Measurements from ENCODE around the gene HRK.

Gene HRK

GRCh38 chr12:116916714-116917114, 35.5 kb upstream of the HRK start:
- WGBS, 2 donors (ENCODE audit: extremely low coverage in 2 of 2, insufficient read length in 2 of 2, insufficient replicate concordance in 1 of 2) = no CpG with 5 or more reads among the region's 5 CpGs
- Histone ChIP-seq H2BK120ac (ENCODE audit: low read depth, low read length) (no peak overlapping the region), H2BK5ac (ENCODE audit: low read length) (no peak overlapping the region), H3K14ac (ENCODE audit: low read length) (no peak overlapping the region), H3K23ac (ENCODE audit: low read depth, low read length, poor library complexity) (peak overlapping the region; percentile 51), H2BK15ac (ENCODE audit: low read length) (no peak overlapping the region), H3K9ac (ENCODE audit: low read depth, low read length, poor library complexity) (no peak overlapping the region), H3K27ac (replicated peaks; ENCODE audit: low read length) (no peak overlapping the region), H3K4me1 (ENCODE audit: control insufficient read depth in 2 of 2, insufficient read depth in 1 of 2, low read depth in 1 of 2, low read length in 2 of 2) (peaks cover 3% of the 10 kb centered on the region in 2 donors), H2AFZ (ENCODE audit: low read length) (no peak overlapping the region), H2AK5ac (ENCODE audit: low read depth, low read length) (no peak overlapping the region), H3K4ac (ENCODE audit: low read length) (no peak overlapping the region), H3K4me3 (ENCODE audit: low read length in 2 of 2) (no peak overlapping the region), H3K36me3 (replicated peaks in 1 of 2; ENCODE audit: control insufficient read depth in 2 of 2, insufficient read depth in 2 of 2, low read length in 2 of 2) (peaks cover 4 to 40% of the 10 kb centered on the region in 2 donors), H3K9me3 (replicated peaks in 1 of 2; ENCODE audit: control insufficient read depth in 2 of 2, insufficient read depth in 1 of 2, low read depth in 1 of 2, low read length in 2 of 2) (no peaks in the 10 kb centered on the region), H3K27me3 (ENCODE audit: control insufficient read depth in 3 of 3, insufficient read depth in 3 of 3, low read depth in 1 of 3, low read length in 3 of 3) (no peaks in the 10 kb centered on the region), H3K18ac (ENCODE audit: low read length) (no peak overlapping the region), H4K91ac (ENCODE audit: low read depth, low read length, poor library complexity) (no peak overlapping the region), H2BK12ac (ENCODE audit: low read length) (no peak overlapping the region), H3K4me2 (ENCODE audit: insufficient read depth, low read length, poor library complexity, severe bottlenecking) (no peak overlapping the region), H3K79me1 (ENCODE audit: low read depth, low read length) (peaks cover 5% of the 10 kb centered on the region), H4K8ac (ENCODE audit: low read depth, low read length) (no peak overlapping the region)
- no peak for DNase-seq (ENCODE audit: low spot score)

- H3K79me1 ChIP-seq (ENCODE audit: low read depth, low read length) = peaks cover 5% of the 10 kb centered on the region
- no peak overlapping the region for H2BK120ac ChIP-seq (ENCODE audit: low read depth, low read length)
- H3K4me2 ChIP-seq (ENCODE audit: insufficient read depth, low read length, poor library complexity, severe bottlenecking) = no peak overlapping the region
- H2AFZ ChIP-seq (ENCODE audit: low read length) = no peak overlapping the region
- H4K8ac ChIP-seq (ENCODE audit: low read depth, low read length) = no peak overlapping the region
- no peak overlapping the region for H3K18ac ChIP-seq (ENCODE audit: low read length)
- no peak overlapping the region for H3K14ac ChIP-seq (ENCODE audit: low read length)
- H3K4me3 ChIP-seq (ENCODE audit: low read length in 2 of 2) = no peak overlapping the region
- H2BK15ac ChIP-seq (ENCODE audit: low read length) = no peak overlapping the region
- no peak overlapping the region for H3K23ac ChIP-seq (ENCODE audit: low read depth, low read length, poor library complexity)
- no peaks in the 10 kb centered on the region for H3K27me3 ChIP-seq (ENCODE audit: control insufficient read depth in 3 of 3, insufficient read depth in 3 of 3, low read depth in 1 of 3, low read length in 3 of 3)
- H2BK5ac ChIP-seq (ENCODE audit: low read length) = no peak overlapping the region
- no peak overlapping the region for H4K91ac ChIP-seq (ENCODE audit: low read depth, low read length, poor library complexity)
- no peak overlapping the region for H2AK5ac ChIP-seq (ENCODE audit: low read depth, low read length)
- no peak overlapping the region for H3K4ac ChIP-seq (ENCODE audit: low read length)
- no peak overlapping the region for H2BK12ac ChIP-seq (ENCODE audit: low read length)
- H3K9ac ChIP-seq (ENCODE audit: low read depth, low read length, poor library complexity) = no peak overlapping the region
- peaks cover 4 to 37% of the 10 kb centered on the region in 2 donors for H3K36me3 ChIP-seq (replicated peaks in 1 of 2; ENCODE audit: control insufficient read depth in 2 of 2, insufficient read depth in 2 of 2, low read length in 2 of 2)
- H3K9me3 ChIP-seq (replicated peaks in 1 of 2; ENCODE audit: control insufficient read depth in 2 of 2, insufficient read depth in 1 of 2, low read depth in 1 of 2, low read length in 2 of 2) = no peaks in the 10 kb centered on the region
- no peak for DNase-seq (ENCODE audit: low spot score)
- peaks cover 4% of the 10 kb centered on the region in 2 donors for H3K4me1 ChIP-seq (ENCODE audit: control insufficient read depth in 2 of 2, insufficient read depth in 1 of 2, low read depth in 1 of 2, low read length in 2 of 2)
- no peak overlapping the region for H3K27ac ChIP-seq (replicated peaks; ENCODE audit: low read length)
These were observed 34.9 kb upstream of the HRK start for GRCh38 chr12:116916122-116916521.

DNA sequence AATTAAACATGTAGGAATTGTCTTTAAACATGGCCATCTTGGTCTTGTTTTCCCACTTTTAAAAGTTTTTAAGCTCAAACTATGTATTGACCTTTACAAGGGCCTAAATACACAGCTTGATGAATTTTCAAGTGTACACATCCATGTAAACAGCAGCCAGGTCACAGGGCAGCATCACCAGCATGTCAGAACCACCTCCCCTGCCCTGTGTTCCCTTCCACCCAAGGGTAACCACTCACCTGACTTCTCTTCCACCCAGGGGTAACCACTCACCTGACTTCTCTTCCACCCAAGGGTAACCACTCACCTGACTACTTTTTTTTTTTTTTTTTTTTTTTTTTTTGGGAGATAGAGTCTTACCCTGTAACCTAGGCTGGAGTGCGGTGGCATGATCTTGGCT, 34.1 kb upstream of the HRK start:
- peaks cover 4 to 33% of the 10 kb centered on the region in 2 donors for H3K36me3 ChIP-seq (replicated peaks in 1 of 2; ENCODE audit: control insufficient read depth in 2 of 2, insufficient read depth in 2 of 2, low read length in 2 of 2)
- H3K23ac ChIP-seq (ENCODE audit: low read depth, low read length, poor library complexity) = no peak overlapping the region
- no peak overlapping the region for H4K8ac ChIP-seq (ENCODE audit: low read depth, low read length)
- H3K4me3 ChIP-seq (ENCODE audit: low read length in 2 of 2) = no peak overlapping the region
- H3K14ac ChIP-seq (ENCODE audit: low read length) = no peak overlapping the region
- H3K4ac ChIP-seq (ENCODE audit: low read length) = no peak overlapping the region
- no peak overlapping the region for H2AK5ac ChIP-seq (ENCODE audit: low read depth, low read length)
- WGBS, 2 donors (ENCODE audit: extremely low coverage in 2 of 2, insufficient read length in 2 of 2, insufficient replicate concordance in 1 of 2) = no CpG with 5 or more reads among the region's 1 CpG
- H3K18ac ChIP-seq (ENCODE audit: low read length) = no peak overlapping the region
- peaks cover 4% of the 10 kb centered on the region in 2 donors for H3K4me1 ChIP-seq (ENCODE audit: control insufficient read depth in 2 of 2, insufficient read depth in 1 of 2, low read depth in 1 of 2, low read length in 2 of 2)
- no peak overlapping the region for H2BK120ac ChIP-seq (ENCODE audit: low read depth, low read length)
- no peak overlapping the region for H2BK15ac ChIP-seq (ENCODE audit: low read length)
- no peak for DNase-seq (ENCODE audit: low spot score)
- no peaks in the 10 kb centered on the region for H3K9me3 ChIP-seq (replicated peaks in 1 of 2; ENCODE audit: control insufficient read depth in 2 of 2, insufficient read depth in 1 of 2, low read depth in 1 of 2, low read length in 2 of 2)
- H2BK12ac ChIP-seq (ENCODE audit: low read length) = no peak overlapping the region
- no peak overlapping the region for H3K4me2 ChIP-seq (ENCODE audit: insufficient read depth, low read length, poor library complexity, severe bottlenecking)
- no peak overlapping the region for H3K27ac ChIP-seq (replicated peaks; ENCODE audit: low read length)
- H3K79me1 ChIP-seq (ENCODE audit: low read depth, low read length) = peaks cover 6% of the 10 kb centered on the region
- no peak overlapping the region for H3K9ac ChIP-seq (ENCODE audit: low read depth, low read length, poor library complexity)
- no peak overlapping the region for H2BK5ac ChIP-seq (ENCODE audit: low read length)
- no peak overlapping the region for H4K91ac ChIP-seq (ENCODE audit: low read depth, low read length, poor library complexity)
- H2AFZ ChIP-seq (ENCODE audit: low read length) = no peak overlapping the region
- H3K27me3 ChIP-seq (ENCODE audit: control insufficient read depth in 3 of 3, insufficient read depth in 3 of 3, low read depth in 1 of 3, low read length in 3 of 3) = no peaks in the 10 kb centered on the region

DNA sequence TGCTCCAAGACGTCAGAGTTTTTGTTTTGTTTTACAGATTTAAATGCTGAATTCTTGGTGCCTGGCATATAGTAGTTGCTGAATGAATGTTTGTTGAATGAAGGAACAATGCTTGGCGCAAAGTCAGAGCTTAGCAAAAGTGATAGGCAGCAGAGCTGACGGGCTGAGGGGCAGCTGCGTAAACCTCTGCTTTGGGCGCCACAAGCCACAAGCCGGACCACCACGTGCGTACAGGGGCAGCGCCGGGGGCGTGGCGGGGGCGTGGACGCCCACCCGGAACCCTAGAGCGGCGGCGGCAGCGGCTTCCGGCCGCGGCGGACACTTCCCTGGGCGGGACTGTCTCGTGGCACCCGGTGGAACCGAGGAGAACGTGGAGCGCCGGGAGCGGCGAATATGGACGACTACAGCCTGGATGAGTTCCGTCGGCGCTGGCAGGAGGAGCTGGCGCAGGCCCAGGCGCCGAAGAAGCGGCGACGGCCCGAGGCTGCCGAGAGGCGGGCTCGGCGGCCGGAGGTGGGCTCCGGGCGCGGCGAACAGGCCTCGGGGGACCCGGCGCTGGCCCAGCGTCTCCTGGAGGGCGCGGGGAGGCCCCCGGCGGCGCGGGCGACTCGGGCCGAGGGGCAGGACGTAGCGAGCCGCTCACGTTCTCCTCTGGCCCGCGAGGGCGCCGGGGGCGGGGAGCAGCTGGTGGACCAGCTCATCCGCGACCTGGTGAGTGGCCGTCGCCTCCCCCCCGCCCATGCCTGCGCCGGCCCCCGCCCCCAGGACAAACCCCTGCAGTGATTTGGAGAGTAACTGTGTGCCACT, 29.6 kb upstream of the HRK start, which contains the start of gene FBXW8:
TSS of gene FBXW8 (plus strand) at position 306 of the 807 bp plus-strand sequence. CDS start at position 394, 88 bp downstream.
- Histone ChIP-seq H3K4me1 (ENCODE audit: control insufficient read depth in 2 of 2, insufficient read depth in 1 of 2, low read depth in 1 of 2, low read length in 2 of 2) (peaks cover 1 to 4% of the 10 kb centered on the region in 2 donors), H2BK120ac (ENCODE audit: low read depth, low read length) (no peak within 1 kb of the TSS), H3K4me3 (ENCODE audit: low read length in 2 of 2) (peak within 1 kb of the TSS; percentile 83 to 93), H3K23ac (ENCODE audit: low read depth, low read length, poor library complexity) (no peak within 1 kb of the TSS), H3K4ac (ENCODE audit: low read length) (no peak within 1 kb of the TSS), H2AFZ (ENCODE audit: low read length) (peak within 1 kb of the TSS; percentile 97), H4K91ac (ENCODE audit: low read depth, low read length, poor library complexity) (no peak within 1 kb of the TSS), H3K27me3 (ENCODE audit: control insufficient read depth in 3 of 3, insufficient read depth in 3 of 3, low read depth in 1 of 3, low read length in 3 of 3) (peaks cover 0 to 22% (median 0%) of the 10 kb centered on the region in 3 experiments), H2BK15ac (ENCODE audit: low read length) (no peak within 1 kb of the TSS), H3K14ac (ENCODE audit: low read length) (peak within 1 kb of the TSS; percentile 38), H2BK5ac (ENCODE audit: low read length) (peak within 1 kb of the TSS; percentile 39), H2AK5ac (ENCODE audit: low read depth, low read length) (peak within 1 kb of the TSS; percentile 63), H3K9ac (ENCODE audit: low read depth, low read length, poor library complexity) (peak within 1 kb of the TSS; percentile 86), H4K8ac (ENCODE audit: low read depth, low read length) (no peak within 1 kb of the TSS), H3K4me2 (ENCODE audit: insufficient read depth, low read length, poor library complexity, severe bottlenecking) (peak within 1 kb of the TSS; percentile 57), H3K36me3 (replicated peaks in 1 of 2; ENCODE audit: control insufficient read depth in 2 of 2, insufficient read depth in 2 of 2, low read length in 2 of 2) (peaks cover 1 to 19% of the 10 kb centered on the region in 2 donors), H3K27ac (replicated peaks; ENCODE audit: low read length) (peak within 1 kb of the TSS; percentile 70), H3K18ac (ENCODE audit: low read length) (peak within 1 kb of the TSS; percentile 92), H3K79me1 (ENCODE audit: low read depth, low read length) (peaks cover 4% of the 10 kb centered on the region), H3K9me3 (replicated peaks in 1 of 2; ENCODE audit: control insufficient read depth in 2 of 2, insufficient read depth in 1 of 2, low read depth in 1 of 2, low read length in 2 of 2) (no peaks in the 10 kb centered on the region), H2BK12ac (ENCODE audit: low read length) (no peak within 1 kb of the TSS)
- WGBS, 2 donors (ENCODE audit: extremely low coverage in 2 of 2, insufficient read length in 2 of 2, insufficient replicate concordance in 1 of 2) = no CpG with 5 or more reads among the region's 82 CpGs
- DNase-seq (ENCODE audit: low spot score) = peak; percentile 69
